SH-SY5Y (cell line): ENCODE data around the gene PDE9A.

Experiments
- GATA2 ChIP-seq: IDR thresholded peaks from 2 replicates; pipeline ENCODE4 v1.6.1; 2011; ENCODE audit warnings: mild to moderate bottlenecking, low read depth, low read length
- GATA3 ChIP-seq: IDR thresholded peaks from 2 replicates; pipeline ENCODE4 v1.6.1; 2011; ENCODE audit warnings: low read depth, mild to moderate bottlenecking, low read length, moderate library complexity

- TF ChIP-seq GATA2 (no peak), GATA3 (no peak)
These were observed 130.9 kb downstream of the PDE9A start for GRCh38 chr21:42784276-42784675.
